HG02840 (cell line): ENCODE results near the gene ZGPAT.
"Not testable (repeated sequence)": the region's sequence is repeated elsewhere in the genome, so short reads cannot be mapped to it uniquely, and the experiment has no call there.

ENCODE experiments used
- ATAC-seq: cut with Tn5 transposase; IDR thresholded peaks from one replicate; pipeline ENCODE4 v1.9.1; 2021; ENCODE audit warnings: mild to moderate bottlenecking, moderate library complexity, moderate number of reproducible peaks; ENCODE audit not compliant: unreplicated experiment, low FRiP score

Gene ZGPAT, protein sequence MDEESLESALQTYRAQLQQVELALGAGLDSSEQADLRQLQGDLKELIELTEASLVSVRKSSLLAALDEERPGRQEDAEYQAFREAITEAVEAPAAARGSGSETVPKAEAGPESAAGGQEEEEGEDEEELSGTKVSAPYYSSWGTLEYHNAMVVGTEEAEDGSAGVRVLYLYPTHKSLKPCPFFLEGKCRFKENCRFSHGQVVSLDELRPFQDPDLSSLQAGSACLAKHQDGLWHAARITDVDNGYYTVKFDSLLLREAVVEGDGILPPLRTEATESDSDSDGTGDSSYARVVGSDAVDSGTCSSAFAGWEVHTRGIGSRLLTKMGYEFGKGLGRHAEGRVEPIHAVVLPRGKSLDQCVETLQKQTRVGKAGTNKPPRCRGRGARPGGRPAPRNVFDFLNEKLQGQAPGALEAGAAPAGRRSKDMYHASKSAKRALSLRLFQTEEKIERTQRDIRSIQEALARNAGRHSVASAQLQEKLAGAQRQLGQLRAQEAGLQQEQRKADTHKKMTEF

DNA sequence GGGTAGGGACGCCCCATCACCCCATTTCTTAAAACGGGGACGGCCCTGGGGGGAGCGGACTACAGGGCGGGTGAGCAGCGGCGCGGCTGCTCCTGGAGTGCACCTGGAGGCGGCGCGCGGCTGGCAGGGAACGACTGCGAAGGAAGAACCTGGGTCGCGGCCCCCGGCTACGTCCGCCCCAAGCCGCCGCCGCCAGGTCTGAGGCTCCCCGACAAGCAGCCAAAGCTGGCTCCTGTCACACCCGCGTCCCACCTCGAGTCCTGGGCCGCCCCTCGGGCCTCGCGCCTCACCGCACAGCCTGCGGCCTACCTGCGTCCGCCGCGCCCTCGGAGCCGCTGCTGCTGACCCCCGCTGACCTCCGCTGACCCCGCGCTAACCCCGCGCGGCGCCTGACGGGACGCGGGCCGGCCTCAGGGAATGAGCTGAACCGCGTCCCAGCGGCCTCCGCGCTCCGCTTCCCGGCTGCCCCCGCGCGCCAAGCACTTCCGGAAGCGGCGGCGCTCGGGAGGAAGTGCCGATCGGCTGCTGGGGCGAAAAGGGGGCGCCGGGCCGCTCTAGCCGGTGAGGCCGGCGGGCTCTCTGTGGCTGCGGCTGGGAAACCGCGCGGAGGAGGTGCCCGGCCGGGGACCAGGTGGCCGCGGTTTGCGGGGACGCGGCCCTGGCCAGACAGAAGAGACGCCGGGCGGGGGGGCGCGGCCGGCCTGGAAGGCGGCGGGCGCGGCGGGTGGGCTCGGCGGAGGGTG lies at the start of gene ZGPAT, which contains the start of gene ARFRP1:
Gene ZGPAT (plus strand): TSS at position 482 of the 743 bp plus-strand sequence. CDS start 542 bp downstream, outside the sequence.
Gene ARFRP1 (minus strand): TSS at position 419 of the 743 bp plus-strand sequence. CDS start 885 bp downstream, outside the sequence.
- peak; percentile 70 for ATAC-seq

DNA sequence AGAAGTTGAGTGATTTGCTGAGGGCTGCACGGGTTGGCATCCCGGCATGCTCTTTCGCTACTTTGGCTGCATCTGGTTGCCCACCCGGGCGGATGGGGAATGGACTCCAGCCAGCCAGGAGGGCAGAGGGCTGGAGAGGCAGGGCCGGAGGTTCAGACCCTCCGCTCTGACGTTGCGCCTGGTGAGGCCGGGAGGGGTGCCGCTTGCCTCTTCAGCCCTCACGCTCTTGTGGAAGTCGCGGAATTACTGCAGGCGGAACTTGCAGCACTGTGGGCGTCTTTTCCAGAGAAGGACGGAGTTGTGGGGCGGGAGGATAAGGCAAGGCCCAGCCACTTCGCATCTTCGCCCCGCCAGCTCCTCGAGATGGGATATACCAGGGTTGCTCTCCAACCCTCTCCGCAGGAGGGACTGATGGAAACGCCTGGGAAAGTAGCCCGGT lies 49.1 kb upstream of the ZGPAT start:
- ATAC-seq, result no peak

DNA sequence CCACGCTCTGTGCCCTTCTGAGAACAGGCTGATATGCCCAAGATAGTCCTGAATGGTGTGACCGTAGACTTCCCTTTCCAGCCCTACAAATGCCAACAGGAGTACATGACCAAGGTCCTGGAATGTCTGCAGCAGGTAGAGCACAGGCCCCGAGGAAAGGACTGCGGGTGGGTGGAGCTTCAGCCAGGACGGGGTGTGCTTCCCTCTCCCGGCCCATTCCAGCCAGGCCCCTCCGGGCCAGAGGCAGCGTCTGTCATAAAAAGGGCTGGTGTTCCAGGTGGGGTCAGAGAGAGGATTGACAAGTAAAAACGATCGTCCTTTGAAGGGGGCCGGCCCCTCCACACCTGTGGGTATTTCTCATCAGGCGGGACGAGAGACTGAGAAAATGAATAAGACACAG lies 48.5 kb upstream of the ZGPAT start:
- ATAC-seq, result no peak

DNA sequence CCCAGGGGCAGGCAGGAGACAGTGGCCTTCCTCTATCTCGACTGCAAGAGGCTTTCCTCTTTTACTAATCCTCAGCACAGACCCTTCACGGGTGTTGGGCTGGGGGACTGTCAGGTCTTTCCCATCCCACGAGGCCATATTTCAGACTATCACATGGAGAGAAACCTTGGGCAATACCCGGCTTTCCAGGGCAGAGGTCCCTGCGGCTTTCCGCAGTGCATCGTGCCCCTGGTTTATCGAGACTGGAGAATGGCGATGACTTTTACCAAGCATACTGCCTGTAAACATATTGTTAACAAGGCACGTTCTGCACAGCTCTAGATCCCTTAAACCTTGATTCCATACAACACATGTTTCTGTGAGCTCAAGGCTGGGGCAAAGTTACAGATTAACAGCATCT lies 47.7 kb upstream of the ZGPAT start:
- not testable (repeated sequence) for ATAC-seq

GRCh38 chr20:63660622-63661021 lies 47.2 kb upstream of the ZGPAT start:
- no peak for ATAC-seq

- no peak for ATAC-seq
These were observed 46.7 kb upstream of the ZGPAT start for GRCh38 chr20:63661108-63661507.

DNA sequence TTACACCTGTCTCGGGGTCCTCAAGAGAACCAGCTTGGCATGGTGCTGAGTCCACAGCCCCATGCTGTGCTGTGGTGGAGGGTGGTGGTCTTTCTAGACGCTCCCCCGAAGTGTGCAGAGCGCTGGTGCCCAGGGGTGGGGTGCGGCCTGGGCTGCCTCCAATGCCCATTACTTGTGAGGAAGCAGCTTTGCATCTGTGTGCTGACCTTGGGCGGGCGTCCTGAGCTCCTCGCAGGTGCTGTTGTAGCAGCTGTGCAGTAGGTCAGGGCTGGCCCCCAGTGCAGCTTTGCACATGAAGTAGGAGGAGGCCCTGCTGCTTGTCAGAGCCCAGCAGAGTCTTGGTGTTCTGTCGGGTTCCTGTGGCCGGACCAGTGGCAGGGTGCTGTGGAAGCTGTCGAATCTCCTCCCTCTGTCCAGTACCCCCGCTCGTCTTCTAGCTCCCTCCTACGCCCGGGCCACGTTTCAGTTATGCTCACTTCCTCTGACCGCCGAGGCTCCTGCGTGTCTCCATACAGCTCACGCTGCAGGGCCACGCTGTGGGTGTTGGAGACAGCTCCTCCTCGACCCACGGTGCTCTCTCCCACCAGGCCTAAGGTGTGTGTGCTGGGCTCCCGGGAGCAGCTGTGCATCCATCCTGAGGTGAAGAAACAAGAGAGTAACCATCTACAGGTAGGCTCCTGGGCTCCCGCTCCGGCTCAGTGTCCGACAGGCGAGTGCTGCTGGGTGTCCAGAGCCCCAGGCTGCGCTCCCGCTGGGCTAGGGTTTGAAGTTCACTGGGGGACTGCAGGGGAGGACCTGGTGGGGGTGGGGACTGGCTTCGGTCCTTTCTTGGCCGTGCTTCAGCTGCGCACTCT lies 45.7 kb upstream of the ZGPAT start:
- ATAC-seq, result no peak

DNA sequence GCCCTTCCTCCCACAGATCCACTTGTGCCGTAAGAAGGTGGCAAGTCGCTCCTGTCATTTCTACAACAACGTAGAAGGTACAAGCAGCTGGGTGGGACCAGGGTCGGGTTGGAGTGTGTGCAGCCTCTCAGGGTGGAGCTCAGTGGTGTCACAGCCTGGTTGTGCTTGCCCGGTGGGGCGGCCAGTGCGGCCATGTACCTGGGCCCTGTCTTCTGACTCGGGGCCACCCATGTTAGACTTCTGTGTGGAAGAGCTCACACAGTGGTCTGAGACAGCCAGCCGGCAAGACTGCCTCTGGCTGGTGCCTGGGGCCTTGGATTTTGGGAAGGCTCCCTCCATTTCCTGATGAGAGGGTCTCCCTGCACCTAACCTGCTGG lies 45.0 kb upstream of the ZGPAT start:
- ATAC-seq, result no peak

DNA sequence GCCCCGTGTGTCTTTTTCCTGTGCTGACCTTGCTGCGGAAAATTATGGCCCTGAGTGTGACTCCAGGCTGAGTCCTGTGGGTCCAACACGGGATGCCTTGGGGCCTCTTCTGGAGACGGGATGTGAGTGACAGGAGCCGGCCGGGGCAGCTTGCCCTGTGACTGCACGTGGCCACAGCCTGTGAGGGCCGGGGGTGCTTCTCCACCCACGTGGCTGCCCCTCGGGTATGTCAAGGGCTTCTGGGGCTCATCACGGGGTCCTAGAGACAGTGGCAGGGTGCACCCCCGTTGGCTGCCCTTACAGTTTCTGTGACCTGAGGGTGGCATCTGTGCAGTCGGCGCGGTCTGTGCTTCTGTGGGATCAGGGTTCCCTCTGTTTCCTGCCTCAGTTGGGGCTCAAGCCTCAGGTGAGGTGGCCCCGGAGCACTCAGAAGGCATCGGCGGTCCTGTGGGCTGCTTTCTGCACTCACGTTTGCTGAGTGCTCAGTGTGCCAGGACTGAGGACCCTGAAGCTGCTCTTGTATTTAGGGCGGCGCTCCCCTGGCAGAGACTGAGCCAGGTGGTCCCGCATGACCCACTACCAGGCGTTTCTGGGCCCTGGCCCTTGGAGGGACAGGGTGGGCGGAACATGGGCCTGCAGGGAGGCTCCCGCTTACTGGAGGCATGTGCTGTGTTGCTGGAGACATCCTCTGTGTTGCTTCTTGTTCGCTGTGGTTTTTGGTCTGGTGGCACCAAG lies 44.3 kb upstream of the ZGPAT start:
- ATAC-seq, result no peak

GRCh38 chr20:63664143-63664851 lies 43.5 kb upstream of the ZGPAT start:
- no peak for ATAC-seq

DNA sequence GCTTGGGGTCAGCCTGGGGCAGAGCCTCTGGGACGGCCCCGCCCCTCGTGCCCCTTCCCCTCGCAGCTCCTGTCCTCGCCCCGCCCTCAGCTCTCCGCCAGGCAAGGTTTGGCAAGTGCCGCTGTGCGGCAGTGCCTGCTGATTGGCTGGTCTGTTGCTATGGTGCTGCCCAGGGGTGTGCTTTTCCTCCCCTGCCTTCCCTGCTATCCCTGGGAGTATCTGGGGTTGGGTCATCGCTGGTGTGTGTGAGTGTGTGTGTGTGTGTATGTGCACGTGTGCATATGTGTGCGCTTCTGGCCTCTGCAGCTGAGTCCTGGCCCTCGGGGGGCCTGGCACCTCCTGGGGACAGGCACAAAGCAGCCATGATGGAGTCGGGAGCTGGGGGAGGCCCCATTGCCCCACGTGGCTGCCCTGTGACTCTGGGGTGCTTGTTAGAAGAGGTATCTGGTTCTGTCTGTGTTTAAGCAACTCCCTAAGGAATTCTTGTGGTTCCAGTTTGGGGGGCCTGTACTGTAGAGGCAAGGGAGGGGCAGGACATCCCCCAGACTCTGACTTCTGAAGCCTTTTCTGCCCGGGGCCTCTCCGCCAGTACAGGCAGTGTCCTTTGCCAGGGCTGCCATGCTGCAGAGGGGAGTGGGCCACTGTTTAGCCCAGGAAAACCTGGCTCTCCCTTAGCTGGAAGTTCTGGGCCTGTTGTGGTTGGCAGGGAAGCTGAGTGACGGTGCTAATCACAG lies 42.8 kb upstream of the ZGPAT start:
- no peak for ATAC-seq

DNA sequence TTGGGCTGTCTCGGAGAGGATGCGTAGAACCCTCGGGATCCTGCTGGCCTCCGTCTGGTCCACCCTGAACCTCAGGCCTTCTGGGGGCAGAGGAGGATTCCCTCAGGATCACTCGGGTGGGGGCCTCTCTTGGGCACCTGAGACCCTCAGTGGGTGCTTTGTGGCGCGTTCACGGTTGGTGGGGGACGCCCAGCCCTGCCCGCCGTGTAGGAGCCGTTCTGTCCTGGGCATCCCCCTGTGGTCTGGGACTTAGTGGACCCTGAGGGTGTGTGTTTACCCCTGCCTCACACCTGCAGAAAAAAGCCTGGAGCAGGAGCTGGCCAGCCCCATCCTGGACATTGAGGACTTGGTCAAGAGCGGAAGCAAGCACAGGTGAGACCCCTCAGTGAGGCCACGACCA lies 42.1 kb upstream of the ZGPAT start:
- ATAC-seq, result no peak

DNA sequence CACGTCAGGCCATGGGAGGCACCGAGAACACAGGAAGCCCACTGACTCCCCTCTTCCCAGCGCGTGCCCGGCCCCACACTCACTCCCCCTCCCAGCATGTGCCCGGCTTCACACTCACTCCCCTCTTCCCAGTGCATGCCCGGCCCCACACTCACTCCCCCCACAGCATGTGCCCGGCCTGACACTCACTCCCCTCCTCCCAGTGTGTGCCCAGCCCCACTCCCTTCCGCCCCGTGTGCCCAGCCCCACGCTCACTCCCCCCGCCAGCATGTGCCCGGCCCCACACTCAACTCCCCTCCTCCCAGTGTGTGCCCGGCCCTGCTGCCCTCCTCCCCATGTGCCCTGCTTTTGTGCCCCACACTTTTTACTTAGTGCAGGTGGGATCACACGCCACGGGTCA lies 40.0 kb upstream of the ZGPAT start:
- ATAC-seq, result no peak

DNA sequence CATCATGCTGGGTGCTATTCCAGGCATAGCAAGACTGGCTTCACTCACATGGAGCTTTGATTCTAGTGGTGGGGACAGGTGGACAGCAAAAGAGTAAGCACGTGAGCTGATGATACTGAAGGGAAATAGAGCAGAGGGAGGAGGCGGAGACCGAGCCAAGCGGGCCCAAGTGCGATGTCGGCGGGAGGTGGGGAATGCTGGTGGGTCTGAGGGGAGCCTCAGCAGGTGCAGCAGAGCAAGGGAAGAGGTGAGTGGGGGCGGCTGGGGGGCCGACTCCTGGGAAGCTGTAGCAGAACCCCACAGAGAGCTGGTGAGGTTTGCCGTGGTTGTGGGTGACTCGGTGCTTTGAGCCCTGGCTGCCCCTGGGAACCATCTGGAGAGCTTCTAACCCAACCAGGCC lies 39.5 kb upstream of the ZGPAT start:
- no peak for ATAC-seq

DNA sequence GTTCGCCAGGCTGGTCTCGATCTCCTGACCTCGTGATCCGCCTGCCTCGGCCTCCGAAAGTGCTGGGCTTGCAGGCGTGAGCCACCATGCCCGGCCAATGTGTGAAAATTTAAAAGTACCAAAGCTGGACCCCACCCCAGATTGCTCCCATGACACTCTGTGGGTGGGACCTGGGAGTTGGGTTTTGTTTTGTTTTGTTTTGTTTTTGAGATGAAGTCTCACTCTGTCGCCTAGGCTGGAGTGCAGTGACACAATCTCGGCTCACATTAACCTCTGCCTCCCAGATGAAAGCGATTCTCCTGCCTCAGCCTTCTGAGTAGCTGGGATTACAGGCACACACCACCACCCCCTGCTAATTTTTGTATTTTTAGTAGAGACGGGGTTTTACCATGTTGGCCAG lies 36.1 kb upstream of the ZGPAT start:
- not testable (repeated sequence) for ATAC-seq

- no peak for ATAC-seq
These were observed 35.2 kb upstream of the ZGPAT start for GRCh38 chr20:63672666-63673065.

DNA sequence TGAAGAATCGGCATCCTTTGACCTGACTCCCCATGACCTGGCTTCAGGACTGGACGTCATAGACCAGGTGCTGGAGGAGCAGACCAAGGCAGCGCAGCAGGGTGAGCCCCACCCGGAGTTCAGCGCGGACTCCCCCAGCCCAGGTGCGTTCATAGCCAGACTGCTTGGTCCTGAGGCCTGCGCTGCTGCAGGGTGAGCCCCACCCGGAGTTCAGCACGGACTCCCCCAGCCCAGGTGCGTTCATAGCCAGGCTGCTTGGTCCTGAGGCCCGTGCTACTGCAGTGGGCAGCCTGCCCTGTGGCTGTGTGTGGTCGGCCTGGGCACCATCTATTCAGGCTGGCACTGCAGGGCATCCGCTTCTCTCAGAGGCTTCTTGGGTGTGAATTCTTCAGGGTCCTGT lies 33.9 kb upstream of the ZGPAT start:
- ATAC-seq, result no peak

DNA sequence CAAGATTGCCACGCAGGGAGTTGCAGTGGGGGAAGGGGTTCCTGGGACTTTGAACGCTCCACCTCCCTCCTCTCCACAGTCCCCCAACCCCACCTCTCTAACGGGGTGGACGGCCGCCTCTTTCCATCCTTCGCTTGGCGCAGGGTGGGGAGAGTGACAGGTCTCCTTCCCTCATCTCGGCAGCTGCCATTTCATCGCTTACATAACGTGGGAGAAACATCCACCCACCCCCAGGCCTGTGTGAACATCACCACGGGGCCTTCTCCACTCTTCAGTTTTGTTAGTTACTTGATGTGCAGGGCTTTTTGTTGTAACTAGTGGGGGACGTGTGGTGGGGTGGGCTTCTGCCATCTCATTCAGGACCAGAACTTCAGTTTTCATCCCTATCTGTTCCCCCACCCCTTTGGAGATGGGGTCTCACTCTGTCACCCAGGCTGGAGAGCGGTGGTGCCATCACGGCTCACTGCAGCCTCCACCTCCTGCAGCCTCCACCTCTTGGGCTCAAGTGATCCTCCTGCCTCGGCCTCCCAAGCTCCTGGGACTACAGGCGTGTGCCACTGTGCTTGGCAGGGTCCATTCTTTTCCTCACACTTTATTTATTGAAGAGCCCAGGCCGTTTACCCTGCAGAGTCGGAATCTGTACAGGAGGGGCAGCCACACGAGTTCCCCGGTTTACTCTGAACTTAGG lies 32.0 kb upstream of the ZGPAT start:
- no peak for ATAC-seq
